Prostate gland (tissue), 2 donors: ENCODE results near the gene DNAJC6. TPM values are rescaled to one million over a fixed set of nuclear protein-coding genes. Genes with fewer than 3 reads are reported as not detected.

Source experiments
- DNase-seq: peaks from one replicate; pipeline ENCODE4 v3.0.0-alpha.2; 2019; ENCODE audit warnings: low spot score
- H3K27ac ChIP-seq, 2 donors: fragments of 200-600 bp; sonication (generic); 2 replicates each; pipeline ENCODE4 v1.5.1; 2017 to 2019
- H3K27me3 ChIP-seq: fragments of 200-600 bp; sonication (generic); replicated peaks from 2 replicates; pipeline ENCODE4 v1.5.1; 2019; ENCODE audit not compliant: insufficient read depth
- H3K36me3 ChIP-seq, 2 donors: fragments of 200-600 bp; sonication (generic); 1 replicate in 1 of 2; 2 replicates in 1 of 2; pipeline versions ENCODE4 v1.5.1 to v1.8.1; 2017 to 2019
- H3K4me1 ChIP-seq: fragments of 200-600 bp; sonication (generic); replicated peaks from 2 replicates; pipeline ENCODE4 v1.5.1; 2019
- H3K4me3 ChIP-seq, 2 donors: fragments of 200-600 bp; sonication (generic); 2 replicates each; pipeline ENCODE4 v1.5.1; 2017 to 2019
- H3K9me3 ChIP-seq: fragments of 200-600 bp; sonication (generic); 2 replicates; pipeline ENCODE4 v1.5.1; 2017
- POLR2A ChIP-seq: fragments of 450-650 bp; IDR thresholded peaks from one replicate; pipeline ENCODE4 v1.6.1; 2016; ENCODE audit warnings: antibody characterized with exemption, mild to moderate bottlenecking
- POLR2AphosphoS5 ChIP-seq: sonication (generic); formaldehyde crosslinking; IDR thresholded peaks from one replicate; pipeline ENCODE4 v1.6.1; 2017; ENCODE audit warnings: antibody characterized with exemption
- WGBS: methylation state at CpG from one replicate; pipeline ENCODE4 v1.1.5; 2018; 5-methylcytosine and 5-hydroxymethylcytosine counted together
- intact Hi-C: fragments of 100-400 bp; cut with DNase I; formaldehyde crosslinking; loops from one replicate; pipeline ENCODE4 v1.14.2; 2022
- total RNA-seq, 2 donors: library from RNA; depleted of rRNA; stranded (reverse); fragments of >200 nt; gene quantifications; one replicate each; pipeline ENCODE4 v1.1.0, GENCODE V29; 2016
- TF ChIP-seq, protein P1 (sequence below), 4 experiments: fragments of 200-600 bp in 2 of 4; fragments of 450-650 bp in 2 of 4; sonication (generic) in 2 of 4; IDR thresholded peaks; 1 replicate in 3 of 4; 2 replicates in 1 of 4; pipeline ENCODE4 v1.5.1; 2016 to 2019; ENCODE audit warnings: antibody characterized with exemption in 4 of 4, mild to moderate bottlenecking in 2 of 4, moderate library complexity in 2 of 4

The DNAJC6 gene
- total RNA-seq, 2 donors from 2014 or later: 1.4 to 3.5 TPM

DNA sequence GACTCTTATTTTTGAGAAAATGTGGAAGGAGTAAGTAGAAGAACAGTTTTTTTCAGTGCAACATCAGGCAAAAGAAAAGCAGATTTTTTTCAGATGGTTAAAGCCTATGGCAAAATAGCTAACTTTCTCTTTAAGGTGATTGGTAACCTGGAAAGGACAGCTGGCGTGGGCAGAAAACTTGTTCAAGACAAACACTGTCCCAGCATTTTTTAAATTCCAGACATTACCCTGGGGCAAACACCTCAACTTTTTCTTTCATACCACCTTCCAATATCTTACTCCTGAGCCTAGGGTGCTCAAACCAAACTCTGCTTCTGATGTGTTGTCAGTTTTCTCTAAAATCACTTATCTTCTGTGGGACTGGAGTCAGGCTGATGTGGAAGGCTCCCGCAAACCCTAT is 108.4 kb downstream of the DNAJC6 start:
- no peak for TF ChIP-seq POLR2AphosphoS5
- TF ChIP-seq, protein P1, sequence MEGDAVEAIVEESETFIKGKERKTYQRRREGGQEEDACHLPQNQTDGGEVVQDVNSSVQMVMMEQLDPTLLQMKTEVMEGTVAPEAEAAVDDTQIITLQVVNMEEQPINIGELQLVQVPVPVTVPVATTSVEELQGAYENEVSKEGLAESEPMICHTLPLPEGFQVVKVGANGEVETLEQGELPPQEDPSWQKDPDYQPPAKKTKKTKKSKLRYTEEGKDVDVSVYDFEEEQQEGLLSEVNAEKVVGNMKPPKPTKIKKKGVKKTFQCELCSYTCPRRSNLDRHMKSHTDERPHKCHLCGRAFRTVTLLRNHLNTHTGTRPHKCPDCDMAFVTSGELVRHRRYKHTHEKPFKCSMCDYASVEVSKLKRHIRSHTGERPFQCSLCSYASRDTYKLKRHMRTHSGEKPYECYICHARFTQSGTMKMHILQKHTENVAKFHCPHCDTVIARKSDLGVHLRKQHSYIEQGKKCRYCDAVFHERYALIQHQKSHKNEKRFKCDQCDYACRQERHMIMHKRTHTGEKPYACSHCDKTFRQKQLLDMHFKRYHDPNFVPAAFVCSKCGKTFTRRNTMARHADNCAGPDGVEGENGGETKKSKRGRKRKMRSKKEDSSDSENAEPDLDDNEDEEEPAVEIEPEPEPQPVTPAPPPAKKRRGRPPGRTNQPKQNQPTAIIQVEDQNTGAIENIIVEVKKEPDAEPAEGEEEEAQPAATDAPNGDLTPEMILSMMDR (IDR thresholded peaks at IDR 0.05): no peak
- no peak for TF ChIP-seq POLR2A
- Histone ChIP-seq H3K36me3 (no peaks in the 10 kb centered on the region), H3K4me3 (no peak overlapping the region), H3K27me3 (no peaks in the 10 kb centered on the region), H3K27ac (no peak overlapping the region), H3K4me1 (no peaks in the 10 kb centered on the region), H3K9me3 (no peaks in the 10 kb centered on the region)
- DNase-seq: no peak
- intact Hi-C loops: no loop called here
- 72% methylated on average over 2 of the region's 2 CpGs for WGBS

DNA sequence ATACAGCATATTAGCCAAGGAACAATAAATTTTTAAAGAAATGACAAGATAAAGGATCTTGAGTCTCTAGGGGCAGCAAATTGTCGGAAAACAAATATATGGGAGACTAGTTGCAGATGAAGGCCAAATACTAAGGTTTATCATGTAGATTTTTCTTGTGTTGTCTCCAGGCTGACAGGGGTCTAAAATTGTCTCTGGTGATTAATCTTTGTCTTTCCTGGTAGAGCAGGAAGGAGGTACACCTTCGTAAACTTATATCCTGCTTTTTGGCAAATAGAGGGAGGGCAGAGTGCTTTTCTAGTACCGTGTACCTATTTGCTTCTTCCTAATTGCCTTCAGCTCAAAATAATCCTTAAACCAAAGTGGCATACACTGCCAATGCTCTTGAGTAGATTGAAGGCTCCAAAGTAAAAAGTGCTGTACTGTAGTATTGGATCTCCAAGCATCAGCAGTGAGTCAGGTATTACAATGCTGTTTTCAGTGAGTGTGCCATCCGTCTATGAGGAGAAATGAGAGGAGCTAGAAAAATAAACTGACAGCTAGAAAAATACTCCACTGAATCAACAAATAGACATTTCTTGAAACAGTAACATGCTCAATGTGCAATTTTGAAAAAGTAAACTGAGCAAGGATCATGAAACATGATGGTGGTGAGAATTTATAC is 109.3 kb downstream of the DNAJC6 start:
- Histone ChIP-seq H3K9me3 (no peaks in the 10 kb centered on the region), H3K36me3 (no peaks in the 10 kb centered on the region), H3K4me1 (no peaks in the 10 kb centered on the region), H3K4me3 (no peak overlapping the region), H3K27ac (peak overlapping the region in 1 of 2 donors; percentile 94), H3K27me3 (no peaks in the 10 kb centered on the region)
- intact Hi-C loops: no loop called here
- 87% methylated on average over 4 of the region's 4 CpGs for WGBS
- TF ChIP-seq POLR2A (no peak), POLR2AphosphoS5 (no peak)
- TF ChIP-seq, protein P1 (IDR thresholded peaks at IDR 0.05): no peak
- DNase-seq: no peak

- intact Hi-C loops: loop anchor here (10.0 kb wide), 1 partner anchor 355 kb away; no protein-coding TSS in a partner anchor
These were observed 110.6 kb downstream of the DNAJC6 start for GRCh38 chr1:65419681-65420589.

GRCh38 chr1:65420590-65421350 is 111.4 kb downstream of the DNAJC6 start, which contains the start of the genes LEPR and LEPROT:
Gene LEPR, plus strand, starts transcription at chr1:65420668. Its CDS starts 144,898 bp downstream, at chr1:65565566.
Gene LEPROT, plus strand, starts transcription at chr1:65420668. Its CDS starts 57 bp downstream, at chr1:65420725.
- no peaks in the 10 kb centered on the region for H3K27me3 ChIP-seq
- intact Hi-C loops: loop anchor here (10.0 kb wide), 1 partner anchor 356 kb away; no protein-coding TSS in a partner anchor
- TF ChIP-seq, protein P1 (IDR thresholded peaks at IDR 0.05): peak in 1 of 4 experiments; percentile 19
- TF ChIP-seq POLR2A: peak; percentile 91
- TF ChIP-seq POLR2AphosphoS5: peak; percentile 64
- peaks cover 2 to 6% of the 10 kb centered on the region in 2 donors for H3K36me3 ChIP-seq
- peak within 1 kb of the TSS; percentile 81 to 84 for H3K4me3 ChIP-seq
- peak within 1 kb of the TSS; percentile 94 to 97 for H3K27ac ChIP-seq
- H3K4me1 ChIP-seq: no peaks in the 10 kb centered on the region
- no peak for DNase-seq
- 2% methylated on average over 26 of the region's 60 CpGs for WGBS
- no peaks in the 10 kb centered on the region for H3K9me3 ChIP-seq

More at GRCh38 chr1:65419681-65420589, 110.6 kb downstream of the DNAJC6 start:
- peak overlapping the region; percentile 94 to 97 for H3K27ac ChIP-seq
- WGBS: 1% methylated on average over 43 of the region's 52 CpGs
- H3K4me3 ChIP-seq: peak overlapping the region; percentile 81 to 84
- DNase-seq: peak; percentile 98
- no peak for TF ChIP-seq POLR2AphosphoS5
- TF ChIP-seq, protein P1 (IDR thresholded peaks at IDR 0.05): peak in 1 of 4 experiments; percentile 6
- peak; percentile 45 for TF ChIP-seq POLR2A
- no peaks in the 10 kb centered on the region for H3K27me3 ChIP-seq
- H3K4me1 ChIP-seq: no peaks in the 10 kb centered on the region
- H3K9me3 ChIP-seq: no peaks in the 10 kb centered on the region
- no peaks in the 10 kb centered on the region for H3K36me3 ChIP-seq
